Hepatocyte (in vitro differentiated cells): ENCODE results near the gene CDC42BPG. TPM values are rescaled to one million over a fixed set of nuclear protein-coding genes. Genes with fewer than 3 reads are reported as not detected.

Experiments used
- DNase-seq: peaks from one replicate; pipeline ENCODE4 v3.0.0-alpha.2; 2016; ENCODE audit warnings: low spot score
- H2AFZ ChIP-seq: fragments of 200-600 bp; sonication (generic); 2 replicates; pipeline ENCODE4 v1.6.0; 2016; ENCODE audit warnings: antibody characterized with exemption, mild to moderate bottlenecking
- H3K27ac ChIP-seq: fragments of 200-600 bp; sonication (generic); 2 replicates; pipeline ENCODE4 v1.5.1; 2016; ENCODE audit warnings: mild to moderate bottlenecking
- H3K27me3 ChIP-seq: fragments of 200-600 bp; sonication (generic); 2 replicates; pipeline ENCODE4 v1.6.1; 2016
- H3K36me3 ChIP-seq: fragments of 200-600 bp; sonication (generic); replicated peaks from 2 replicates; pipeline ENCODE4 v1.5.1; 2016; ENCODE audit warnings: low read depth; ENCODE audit not compliant: insufficient read depth
- H3K4me1 ChIP-seq: fragments of 200-600 bp; sonication (generic); 2 replicates; pipeline ENCODE4 v1.5.1; 2016; ENCODE audit warnings: mild to moderate bottlenecking, moderate library complexity; ENCODE audit not compliant: insufficient read depth
- H3K4me2 ChIP-seq: fragments of 200-600 bp; sonication (generic); 2 replicates; pipeline ENCODE4 v1.6.0; 2016
- H3K4me3 ChIP-seq: fragments of 200-600 bp; sonication (generic); 2 replicates; pipeline ENCODE4 v1.5.1; 2016; ENCODE audit warnings: mild to moderate bottlenecking
- H3K79me2 ChIP-seq: fragments of 200-600 bp; sonication (generic); 2 replicates; pipeline ENCODE4 v1.6.0; 2017; ENCODE audit warnings: mild to moderate bottlenecking
- H3K9me2 ChIP-seq: fragments of 200-600 bp; sonication (generic); replicated peaks from 2 replicates; pipeline ENCODE4 v1.6.0; 2017; ENCODE audit warnings: mild to moderate bottlenecking; ENCODE audit not compliant: insufficient read depth
- H3K9me3 ChIP-seq: fragments of 200-600 bp; sonication (generic); 2 replicates; pipeline ENCODE4 v1.5.1; 2016; ENCODE audit warnings: low read depth, mild to moderate bottlenecking
- H4K20me1 ChIP-seq: fragments of 200-600 bp; sonication (generic); 2 replicates; pipeline ENCODE4 v1.6.0; 2016; ENCODE audit warnings: mild to moderate bottlenecking; ENCODE audit not compliant: insufficient read depth, poor library complexity, severe bottlenecking
- EZH2 ChIP-seq: fragments of 200-600 bp; sonication (generic); IDR thresholded peaks from 2 replicates; pipeline ENCODE4 v1.6.1; 2016; ENCODE audit warnings: antibody characterized with exemption, mild to moderate bottlenecking, borderline replicate concordance
- EZH2phosphoT487 ChIP-seq: fragments of 200-600 bp; sonication (generic); IDR thresholded peaks from one replicate; pipeline ENCODE4 v1.6.1; 2018; ENCODE audit warnings: antibody characterized with exemption, mild to moderate bottlenecking, low read depth, moderate library complexity; ENCODE audit not compliant: unreplicated experiment, severe bottlenecking
- WGBS: methylation state at CpG from one replicate; pipeline ENCODE4 v1.1.6; 2016; ENCODE audit warnings: low lambda C conversion rate; ENCODE audit errors: missing lambda C conversion rate; 5-methylcytosine and 5-hydroxymethylcytosine counted together
- polyA plus RNA-seq: library from polyadenylated mRNA; unstranded; fragments of >200 nt; fragmentation: Nextera tagmentation; extraction: Ambion mirVana; gene quantifications from 2 replicates; pipeline ENCODE4 v1.2.1, GENCODE V29; 2016
- total RNA-seq: library from RNA; depleted of rRNA; stranded (reverse); fragments of >200 nt; gene quantifications from 2 replicates; pipeline ENCODE4 v1.2.3, GENCODE V29; 2014
- TF ChIP-seq, protein P1 (sequence below): fragments of 200-600 bp; sonication (generic); IDR thresholded peaks from 2 replicates; pipeline ENCODE4 v1.5.1; 2016; ENCODE audit warnings: antibody characterized with exemption, mild to moderate bottlenecking; ENCODE audit not compliant: poor library complexity

The CDC42BPG gene
- total and polyA plus RNA-seq, 2 experiments from 2014 or later: 3.1 to 8.4 TPM

DNA sequence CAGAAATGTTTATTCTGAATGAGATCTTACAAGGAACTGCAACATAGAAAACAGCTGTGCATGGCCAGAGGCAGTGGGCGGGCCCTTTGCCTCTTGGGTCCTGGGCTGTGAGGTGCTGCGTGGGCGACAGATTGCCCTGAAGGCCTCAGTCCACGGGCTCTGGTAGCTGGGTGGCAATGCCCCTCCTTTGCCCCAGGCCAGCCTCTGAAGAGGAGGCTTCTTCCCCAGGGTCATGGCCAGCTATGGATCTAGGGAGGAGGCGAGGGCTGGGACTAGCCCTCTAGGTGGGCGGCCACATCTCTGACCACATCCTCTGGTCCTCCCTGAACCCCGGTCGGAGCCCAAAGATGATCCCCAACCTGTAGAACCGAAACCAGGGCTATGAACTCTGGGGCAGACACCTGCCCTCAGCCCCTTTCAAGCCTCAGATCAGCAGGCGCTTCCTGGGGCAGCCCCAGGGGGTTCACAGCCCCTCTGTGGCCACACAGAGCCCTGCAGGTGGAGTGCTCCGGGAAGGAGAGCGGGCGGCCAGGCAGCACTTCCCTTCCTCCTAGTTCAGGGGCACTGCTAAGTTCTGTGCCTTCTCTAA, 6.6 kb upstream of the CDC42BPG start:
- TF ChIP-seq, protein P1, sequence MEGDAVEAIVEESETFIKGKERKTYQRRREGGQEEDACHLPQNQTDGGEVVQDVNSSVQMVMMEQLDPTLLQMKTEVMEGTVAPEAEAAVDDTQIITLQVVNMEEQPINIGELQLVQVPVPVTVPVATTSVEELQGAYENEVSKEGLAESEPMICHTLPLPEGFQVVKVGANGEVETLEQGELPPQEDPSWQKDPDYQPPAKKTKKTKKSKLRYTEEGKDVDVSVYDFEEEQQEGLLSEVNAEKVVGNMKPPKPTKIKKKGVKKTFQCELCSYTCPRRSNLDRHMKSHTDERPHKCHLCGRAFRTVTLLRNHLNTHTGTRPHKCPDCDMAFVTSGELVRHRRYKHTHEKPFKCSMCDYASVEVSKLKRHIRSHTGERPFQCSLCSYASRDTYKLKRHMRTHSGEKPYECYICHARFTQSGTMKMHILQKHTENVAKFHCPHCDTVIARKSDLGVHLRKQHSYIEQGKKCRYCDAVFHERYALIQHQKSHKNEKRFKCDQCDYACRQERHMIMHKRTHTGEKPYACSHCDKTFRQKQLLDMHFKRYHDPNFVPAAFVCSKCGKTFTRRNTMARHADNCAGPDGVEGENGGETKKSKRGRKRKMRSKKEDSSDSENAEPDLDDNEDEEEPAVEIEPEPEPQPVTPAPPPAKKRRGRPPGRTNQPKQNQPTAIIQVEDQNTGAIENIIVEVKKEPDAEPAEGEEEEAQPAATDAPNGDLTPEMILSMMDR: no peak
- no peak for TF ChIP-seq EZH2phosphoT487
- no peak for TF ChIP-seq EZH2
- no peak for DNase-seq

DNA sequence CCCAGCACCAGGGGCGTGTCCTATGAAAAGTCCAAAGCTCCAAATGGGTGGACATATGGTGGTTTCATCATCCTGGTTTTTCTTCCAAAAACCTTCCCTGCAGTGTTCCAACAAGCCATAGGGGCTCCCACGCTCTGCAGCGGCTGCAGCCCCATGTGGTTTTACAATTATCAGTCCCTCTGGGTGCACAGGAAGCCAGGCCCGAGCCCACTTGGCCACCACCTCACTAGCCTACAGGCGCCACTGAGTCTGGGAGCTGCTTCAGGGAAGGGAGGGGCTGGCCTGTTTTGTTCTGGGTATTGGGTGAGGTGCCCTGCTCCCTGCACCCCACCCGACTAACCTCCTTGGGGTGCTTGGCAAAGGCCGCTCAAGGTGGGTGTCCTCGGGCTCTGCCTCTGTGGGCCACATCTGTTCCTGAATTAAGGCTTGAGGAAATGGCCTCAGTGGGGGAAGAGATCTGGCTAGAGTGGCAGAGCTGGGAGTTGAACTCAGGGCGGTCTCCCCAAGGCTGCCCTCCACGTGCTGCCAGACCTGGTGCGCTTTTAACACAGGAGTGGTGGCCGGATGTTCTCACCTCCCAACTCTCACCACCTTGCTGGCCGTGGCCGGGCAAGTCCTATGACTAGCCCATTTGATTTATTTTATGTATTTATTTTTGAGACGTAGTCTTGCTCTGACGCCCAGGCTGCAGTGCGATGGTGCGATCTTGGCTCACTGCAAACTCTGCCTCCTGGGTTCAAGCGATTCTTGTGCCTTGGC, 5.3 kb upstream of the CDC42BPG start:
- no peaks in the 10 kb centered on the region for H3K36me3 ChIP-seq
- no peak for DNase-seq
- no peak overlapping the region for H3K4me3 ChIP-seq
- no peaks in the 10 kb centered on the region for H3K9me3 ChIP-seq
- TF ChIP-seq EZH2phosphoT487 (no peak), EZH2 (no peak)
- TF ChIP-seq, protein P1: no peak
- 90% methylated on average over 18 of the region's 19 CpGs for WGBS
- H2AFZ ChIP-seq: no peak overlapping the region
- no peaks in the 10 kb centered on the region for H3K79me2 ChIP-seq
- H3K4me2 ChIP-seq: no peak overlapping the region
- no peaks in the 10 kb centered on the region for H4K20me1 ChIP-seq
- H3K4me1 ChIP-seq: peaks cover 9% of the 10 kb centered on the region
- no peaks in the 10 kb centered on the region for H3K9me2 ChIP-seq
- no peak overlapping the region for H3K27ac ChIP-seq
- H3K27me3 ChIP-seq: no peaks in the 10 kb centered on the region

More for the DNA sequence above, 6.6 kb upstream of the CDC42BPG start:
- H3K4me2 ChIP-seq: no peak overlapping the region
- H2AFZ ChIP-seq: no peak overlapping the region
- no peak overlapping the region for H3K4me3 ChIP-seq
- 70% methylated on average over 13 of the region's 13 CpGs for WGBS
- H3K9me2 ChIP-seq: no peaks in the 10 kb centered on the region
- peak overlapping the region; percentile 58 for H3K27ac ChIP-seq
- peaks cover 4% of the 10 kb centered on the region for H3K79me2 ChIP-seq
- no peaks in the 10 kb centered on the region for H3K9me3 ChIP-seq
- no peaks in the 10 kb centered on the region for H3K27me3 ChIP-seq
- no peaks in the 10 kb centered on the region for H4K20me1 ChIP-seq
- no peaks in the 10 kb centered on the region for H3K36me3 ChIP-seq
- H3K4me1 ChIP-seq: peaks cover 22% of the 10 kb centered on the region

DNA sequence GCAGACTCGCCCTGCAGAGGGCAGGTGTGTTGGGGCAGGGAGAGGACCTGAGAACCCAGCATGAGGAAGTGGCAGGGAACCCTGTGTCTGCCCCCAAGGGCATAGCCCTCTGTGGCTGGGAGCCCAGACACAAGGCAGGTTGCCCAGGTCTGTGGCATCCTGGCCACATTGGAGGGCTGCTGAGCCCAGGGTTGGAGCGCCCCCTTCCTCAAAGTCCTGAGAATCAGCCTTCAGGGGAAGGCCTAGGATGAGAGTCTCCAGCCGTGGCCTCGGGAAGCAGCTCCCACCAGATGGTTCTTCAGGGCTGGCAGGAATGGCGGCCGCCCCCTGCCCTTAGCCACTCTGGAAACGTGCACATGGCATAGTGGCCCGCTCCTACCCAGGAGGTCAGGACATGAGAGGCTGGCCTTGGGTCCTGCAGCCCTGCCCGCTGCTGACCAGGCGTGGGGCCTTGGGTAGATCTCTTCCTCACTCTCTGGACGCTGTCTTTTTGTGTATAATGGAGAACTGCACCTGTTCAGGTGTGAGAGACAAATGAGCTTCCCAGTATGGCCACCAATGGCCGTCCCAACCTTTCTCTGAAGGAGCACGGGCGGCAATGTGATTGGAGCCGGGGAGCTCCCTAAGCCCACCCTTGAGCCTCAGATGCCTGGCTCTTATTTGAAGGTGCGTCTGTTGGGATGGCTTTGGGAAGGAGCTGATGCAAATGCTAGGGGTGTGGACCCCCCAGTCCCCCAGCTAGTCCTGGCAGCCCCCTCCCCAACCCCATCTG, 4.6 kb upstream of the CDC42BPG start:
- Histone ChIP-seq H3K9me3 (no peaks in the 10 kb centered on the region), H3K79me2 (peaks cover under 1% of the 10 kb centered on the region), H4K20me1 (no peaks in the 10 kb centered on the region), H3K4me1 (peaks cover 6% of the 10 kb centered on the region), H3K27ac (peak overlapping the region; percentile 63), H3K4me3 (no peak overlapping the region), H3K27me3 (no peaks in the 10 kb centered on the region), H3K4me2 (no peak overlapping the region), H2AFZ (no peak overlapping the region), H3K36me3 (no peaks in the 10 kb centered on the region), H3K9me2 (no peaks in the 10 kb centered on the region)
- peak; percentile 46 for DNase-seq
- TF ChIP-seq, protein P1: no peak
- TF ChIP-seq EZH2 (no peak), EZH2phosphoT487 (no peak)
- 83% methylated on average over 15 of the region's 16 CpGs for WGBS
